Muscle of back (tissue), 11 donors: ENCODE data around the gene GFRA1. TPM values are rescaled to one million over a fixed set of nuclear protein-coding genes. Genes with fewer than 3 reads are reported as not detected.
"Not testable (repeated sequence)": the region's sequence is repeated elsewhere in the genome, so short reads cannot be mapped to it uniquely, and the experiment has no call there.

ENCODE experiments used
- DNase-seq, 3 donors: peaks; one replicate each; pipeline versions ENCODE4 v3.0.0 to v3.0.0-alpha.2; 2013
- polyA plus RNA-seq, 10 donors: library from polyadenylated mRNA; unstranded; fragments of 120-200 nt; gene quantifications; one replicate each; pipeline ENCODE4 v1.2.1, GENCODE V29; 2013; ENCODE audit not compliant: insufficient read length in 10 of 10

The GFRA1 gene
- polyA plus RNA-seq, 10 donors, result 28.0 to 45.7 (median 37.4) TPM

DNA sequence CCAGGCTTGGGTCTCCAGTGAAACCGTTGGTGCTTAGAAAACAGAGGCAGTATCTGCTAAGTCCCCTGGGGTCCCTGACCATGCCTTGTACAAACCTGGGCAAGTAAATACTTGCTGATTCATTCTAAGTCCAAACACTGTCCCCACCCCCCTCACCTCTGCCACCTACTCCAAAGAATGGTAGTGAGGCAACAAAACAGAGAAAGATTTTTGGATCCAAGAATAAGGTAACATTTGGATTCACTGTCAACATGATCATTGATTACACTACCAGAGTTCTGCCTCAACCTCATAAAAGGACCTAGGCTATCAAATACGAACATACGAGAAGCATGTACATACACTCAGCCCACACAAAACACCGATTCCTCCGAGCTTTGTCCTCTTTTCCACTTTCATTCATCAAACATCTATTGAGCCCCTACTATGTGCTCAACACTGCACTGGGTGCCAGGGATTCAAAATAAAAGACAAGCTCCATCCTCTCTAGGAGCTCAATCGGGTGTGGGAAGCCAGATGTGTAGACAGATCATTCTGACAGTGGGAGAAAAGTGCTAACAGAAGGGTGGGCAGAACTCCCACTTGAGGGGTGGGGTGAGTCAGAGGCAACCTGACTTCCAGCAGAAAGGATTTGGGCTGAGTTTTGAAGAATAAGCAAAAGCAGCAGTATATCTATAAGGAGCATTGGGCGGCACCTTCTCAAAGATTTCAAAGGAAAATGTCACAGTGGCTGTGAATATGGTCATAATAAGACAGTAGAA, 71.2 kb downstream of the GFRA1 start:
- DNase-seq, result no peak

DNA sequence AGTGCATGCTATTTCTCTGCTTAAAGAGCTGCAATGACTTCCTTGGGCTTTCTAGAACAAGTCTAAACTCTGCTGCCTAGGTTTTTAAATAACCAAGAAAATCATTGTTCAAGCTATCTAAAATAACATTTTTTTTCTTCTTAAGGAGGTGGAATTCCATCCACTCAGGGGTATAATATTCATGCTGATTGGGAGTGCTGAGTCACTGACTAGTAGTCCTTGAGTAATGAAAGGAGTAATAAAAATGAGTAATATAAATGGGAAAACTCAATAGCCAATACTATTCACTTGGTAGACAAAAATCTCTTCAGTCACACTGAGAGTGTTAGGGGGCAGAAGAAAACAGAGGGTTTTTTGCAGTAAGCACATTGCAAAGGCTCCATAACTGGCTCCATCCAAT, 72.0 kb downstream of the GFRA1 start:
- peak in 1 of 3 donors; percentile 18 for DNase-seq

DNA sequence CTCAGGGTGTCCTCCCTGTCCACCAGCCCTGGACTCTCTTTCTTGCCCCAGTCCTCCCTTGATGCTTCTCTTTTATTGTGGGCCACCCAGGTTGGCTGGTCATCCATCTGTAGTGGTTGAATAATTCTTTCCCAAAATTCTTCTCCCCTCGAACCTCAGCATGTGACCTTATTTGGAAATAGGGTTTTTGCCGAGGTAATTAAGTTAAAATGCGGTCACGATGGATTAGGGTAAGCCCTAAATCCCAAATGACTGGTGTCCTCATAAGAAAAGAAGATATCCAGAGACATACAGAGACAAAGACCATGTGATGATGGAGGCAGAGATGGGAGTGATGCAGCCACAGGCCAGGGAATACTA, 74.3 kb downstream of the GFRA1 start:
- no peak for DNase-seq

DNA sequence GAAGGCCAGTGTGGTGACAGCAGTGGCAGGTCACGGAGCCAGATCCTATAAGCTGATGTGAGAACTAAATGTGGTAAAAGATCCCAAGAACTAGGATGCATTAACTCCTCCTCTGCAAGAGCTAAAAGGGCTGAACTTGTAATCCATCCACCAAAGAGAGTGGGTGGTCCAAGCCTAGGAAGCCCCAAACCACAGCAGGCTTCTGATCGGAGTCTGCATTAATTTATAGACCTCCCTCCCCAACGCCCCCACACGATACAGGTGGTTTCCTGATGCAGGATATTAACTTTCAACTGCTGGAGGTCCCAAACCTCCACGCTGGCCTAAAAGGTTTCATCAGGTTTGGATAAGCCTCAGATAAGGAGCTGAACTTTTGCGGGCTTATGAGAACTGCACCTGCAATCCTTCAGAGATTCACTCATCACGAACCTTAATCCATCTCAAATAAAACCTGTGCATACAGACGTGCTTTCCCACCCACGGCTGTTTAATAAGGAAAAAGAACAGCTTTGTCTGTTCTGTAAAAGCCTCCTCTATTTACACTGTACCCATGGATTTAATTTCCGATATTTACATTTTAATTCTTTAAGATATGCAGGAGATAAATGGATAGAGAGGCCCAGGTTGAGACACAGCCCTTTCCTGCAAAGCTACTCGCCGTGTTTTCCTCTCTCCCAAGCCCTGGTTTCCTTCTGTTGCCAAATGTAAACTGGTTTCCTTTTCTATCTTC, 74.9 kb downstream of the GFRA1 start:
- DNase-seq, result no peak

DNA sequence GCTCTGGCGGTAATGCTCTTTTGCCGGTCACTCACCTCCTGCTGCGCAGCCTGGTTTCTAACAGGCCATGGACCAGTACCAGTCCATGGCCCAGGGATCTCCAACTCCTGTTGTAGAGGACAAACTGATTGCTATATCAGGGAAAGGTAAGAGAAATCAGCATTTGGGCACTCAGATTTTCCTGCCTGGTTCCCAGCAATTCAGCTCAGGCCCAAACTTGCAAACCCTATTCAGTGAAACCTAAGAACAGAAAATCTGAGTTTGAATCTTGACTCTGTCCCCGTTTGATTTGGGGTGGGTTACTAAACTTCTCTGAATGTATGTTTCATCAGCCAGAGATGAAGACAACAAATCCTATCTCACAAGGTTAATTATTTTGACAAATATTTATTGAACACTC, 77.4 kb downstream of the GFRA1 start:
- no peak for DNase-seq

DNA sequence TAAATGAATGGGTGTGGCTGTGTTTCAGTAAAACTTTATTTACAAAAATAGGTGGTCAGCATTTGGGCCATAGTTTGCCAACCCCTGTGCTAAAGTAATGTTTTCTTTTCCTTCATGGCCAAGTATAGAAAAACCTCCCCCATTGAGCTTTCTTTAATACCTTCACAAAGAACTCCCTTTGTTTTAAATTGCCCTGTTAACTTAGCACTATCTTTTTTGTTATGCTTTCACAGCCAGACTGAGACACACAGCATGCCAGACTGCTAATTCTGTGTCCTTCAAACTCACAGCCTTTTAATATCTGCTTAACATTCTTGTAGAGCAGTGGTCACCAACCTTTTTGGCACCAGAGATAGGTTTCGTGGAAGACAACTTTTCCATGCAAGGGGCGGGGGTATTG, 78.0 kb downstream of the GFRA1 start:
- no peak for DNase-seq

DNA sequence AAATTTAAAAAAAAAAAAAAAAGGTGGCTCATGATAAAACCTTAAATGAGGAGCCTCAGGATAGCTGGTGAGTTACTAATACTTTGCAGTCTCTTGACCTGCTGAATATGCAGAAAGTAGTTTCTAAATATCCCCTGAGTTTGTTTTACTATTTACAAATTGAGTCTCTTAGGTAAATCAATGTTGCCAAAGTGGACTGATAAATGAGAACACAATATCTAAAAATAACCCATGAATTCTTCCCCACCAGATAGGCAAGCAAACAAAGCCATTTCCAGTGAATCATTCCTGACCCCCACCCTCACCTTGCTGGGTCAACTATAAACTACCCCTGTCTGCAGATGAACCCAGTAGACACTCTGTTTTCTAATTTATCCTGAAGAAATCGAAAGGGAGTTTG, 78.9 kb downstream of the GFRA1 start:
- no peak for DNase-seq

DNA sequence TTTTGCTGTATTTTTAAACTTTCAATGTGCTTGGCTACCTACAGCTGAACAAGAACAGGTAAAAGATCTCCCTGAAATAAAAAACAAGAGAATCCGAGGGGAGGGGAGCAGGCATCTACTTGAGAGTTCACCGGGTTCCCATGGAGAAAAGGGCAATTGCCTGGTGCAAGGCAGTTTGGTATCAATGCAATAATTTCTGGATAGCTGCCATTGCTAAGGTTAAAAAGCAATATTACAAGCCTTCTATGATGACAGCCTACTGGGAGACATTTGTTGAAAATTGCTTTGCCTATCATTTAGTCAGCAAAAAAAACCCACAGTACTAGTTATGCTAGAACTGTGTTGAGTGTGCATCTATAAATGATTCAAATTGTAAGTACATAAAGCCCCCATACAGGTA, 82.1 kb downstream of the GFRA1 start:
- no peak for DNase-seq

DNA sequence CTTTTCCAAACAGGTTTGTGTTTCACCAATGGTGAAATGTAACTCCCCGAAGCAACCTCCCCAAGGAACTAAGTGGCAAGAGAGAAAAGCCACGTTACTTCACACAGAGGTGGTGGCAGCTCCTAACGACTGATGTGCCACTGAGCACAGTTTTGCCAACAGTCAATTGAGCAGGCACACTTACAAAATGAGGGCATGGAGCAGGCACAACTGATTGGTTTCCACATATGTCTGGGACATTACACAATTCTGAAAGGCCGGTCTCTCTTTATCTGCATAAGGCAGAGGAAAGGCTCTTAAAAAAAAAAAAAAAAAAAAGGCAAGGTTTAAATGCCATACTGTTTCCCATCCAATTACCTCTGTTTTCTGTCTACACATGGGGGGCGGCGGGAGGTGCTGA, 86.7 kb downstream of the GFRA1 start:
- DNase-seq, result no peak

- DNase-seq, result no peak
Observed at GRCh38 chr10:116185199-116185867, 87.7 kb downstream of the GFRA1 start.

DNA sequence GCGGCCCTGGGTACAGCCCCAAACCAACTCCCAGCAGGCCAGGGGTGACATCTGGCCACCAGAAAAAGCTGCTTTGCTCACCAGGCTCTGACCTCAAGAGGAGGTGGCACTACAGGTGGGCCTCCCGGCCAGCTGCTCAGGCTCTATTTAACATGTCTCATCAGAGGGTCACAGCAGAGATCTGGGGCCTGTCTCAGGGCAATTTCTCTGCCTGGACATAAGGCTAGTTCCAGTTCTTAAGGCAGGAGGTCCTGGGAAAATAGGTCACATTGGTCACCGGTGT, 88.6 kb downstream of the GFRA1 start:
- DNase-seq, result no peak

- no peak for DNase-seq
Observed at GRCh38 chr10:116183733-116184511, 89.1 kb downstream of the GFRA1 start.

- DNase-seq, result no peak
Observed at GRCh38 chr10:116182426-116182825, 90.6 kb downstream of the GFRA1 start.

GRCh38 chr10:116178086-116178605, 94.9 kb downstream of the GFRA1 start:
- peak in 1 of 3 donors; percentile 57 for DNase-seq

- DNase-seq, result no peak
Observed at GRCh38 chr10:116175231-116175630, 97.8 kb downstream of the GFRA1 start.

DNA sequence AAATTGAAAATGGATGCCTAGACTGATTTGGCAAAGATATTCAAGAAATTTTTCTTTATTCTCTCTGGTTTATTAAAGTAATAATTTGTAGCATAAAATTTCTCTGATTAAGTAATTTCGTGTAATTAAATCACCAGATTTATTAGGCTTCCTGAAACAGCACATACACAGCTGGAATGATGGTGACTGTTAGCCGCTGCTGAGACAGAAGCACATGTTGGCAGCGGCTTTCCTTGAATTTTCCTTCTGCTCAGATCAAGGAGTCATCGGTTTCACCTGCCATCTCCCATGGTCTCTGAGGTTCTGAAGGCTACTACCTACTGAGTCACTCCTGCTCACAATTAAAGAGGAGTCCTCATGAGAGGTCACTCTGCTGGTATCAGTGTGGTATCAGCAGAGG, 101.5 kb downstream of the GFRA1 start:
- DNase-seq, result no peak

- DNase-seq, result peak in 2 of 3 donors; percentile 34 to 69
Observed at GRCh38 chr10:116170815-116171250, 102.2 kb downstream of the GFRA1 start.

DNA sequence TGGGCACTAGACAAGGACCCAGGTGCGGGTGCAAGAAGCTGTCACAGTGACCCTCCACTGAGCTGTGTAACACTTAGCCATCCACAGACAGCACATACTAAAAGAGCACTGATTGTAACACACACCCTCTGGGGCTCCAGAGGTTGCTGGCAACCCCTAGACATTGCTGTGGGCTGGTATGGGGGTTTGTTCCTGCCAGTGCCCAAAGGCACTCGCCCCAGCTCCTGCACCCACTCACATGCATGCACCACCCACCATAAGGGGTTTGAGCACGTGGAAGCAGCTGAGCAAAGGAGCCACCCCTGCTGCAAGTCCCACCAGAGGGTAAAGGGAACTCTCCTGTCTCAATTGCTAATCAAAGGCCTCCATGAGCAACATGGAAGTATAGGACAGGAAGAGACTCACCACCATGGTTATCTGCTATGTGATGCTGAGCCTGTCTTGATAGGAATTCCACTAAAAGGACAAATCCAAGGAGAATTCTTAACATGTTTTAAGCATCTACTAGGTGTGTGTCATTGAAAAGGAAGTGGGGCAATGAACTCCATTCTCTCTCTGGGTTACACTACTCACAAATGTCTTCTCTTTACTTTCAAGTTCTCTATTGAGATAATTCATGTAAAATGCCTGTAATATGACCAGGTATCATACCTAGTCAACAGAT, 103.1 kb downstream of the GFRA1 start:
- DNase-seq, result no peak

- no peak for DNase-seq
Observed at GRCh38 chr10:116168745-116169144, 104.3 kb downstream of the GFRA1 start.

DNA sequence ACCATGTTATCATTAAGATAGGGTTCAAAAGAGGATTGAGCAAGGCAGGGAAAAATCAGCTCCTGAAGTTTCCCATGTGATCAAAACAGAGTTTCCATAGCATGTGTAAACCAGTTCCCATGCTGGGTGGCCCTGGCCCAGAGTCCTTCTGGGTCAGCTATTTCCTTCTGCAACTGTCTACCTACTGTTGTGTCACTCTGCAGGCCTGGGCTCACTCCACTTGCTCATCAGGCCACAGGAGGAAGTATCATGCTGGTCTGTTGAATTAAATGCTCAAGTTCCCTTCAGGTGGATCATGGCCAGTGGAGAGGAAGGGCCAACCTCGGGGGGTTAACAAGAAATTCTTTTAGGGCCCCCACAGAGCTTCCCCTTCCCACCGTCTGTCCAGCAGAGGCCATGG, 104.7 kb downstream of the GFRA1 start:
- DNase-seq, result no peak

GRCh38 chr10:116165941-116166340, 107.1 kb downstream of the GFRA1 start:
- not testable (repeated sequence) for DNase-seq

- no peak for DNase-seq
Observed at GRCh38 chr10:116164291-116164690, 108.7 kb downstream of the GFRA1 start.
